ENCODE measurements around the gene WNT5B. TPM values are rescaled to one million over a fixed set of nuclear protein-coding genes. Genes with fewer than 3 reads are reported as not detected.

The WNT5B gene
- total RNA-seq, 3 donors from 2014 or later (not counting 1 experiment from before 2014, with no cell fraction given): not detected

GRCh38 chr12:1592444-1593173 lies 36.4 kb upstream of the WNT5B start:
- peaks cover 3% of the 10 kb centered on the region for H3K36me3 ChIP-seq (ENCODE audit: control insufficient read depth, insufficient read depth, low read length)
- 55% methylated on average over 27 of the region's 27 CpGs for WGBS (ENCODE audit: insufficient coverage)
- no peaks in the 10 kb centered on the region for H3K27me3 Mint-ChIP-seq (ENCODE audit: low read depth in 2 of 2)

GRCh38 chr12:1593174-1594005 lies 35.6 kb upstream of the WNT5B start:
- H3K4me1 Mint-ChIP-seq: peaks cover 56 to 60% of the 10 kb centered on the region in 2 donors
- peak; percentile 44 to 75 for DNase-seq
- H3K27me3 Mint-ChIP-seq (ENCODE audit: low read depth in 2 of 2): no peaks in the 10 kb centered on the region
- Histone ChIP-seq H3K9me3 (ENCODE audit: control insufficient read depth, insufficient read depth, low read length) (no peaks in the 10 kb centered on the region), H3K4me3 (ENCODE audit: low read length) (peak overlapping the region; percentile 38), H3K27ac (ENCODE audit: low read length) (peak overlapping the region; percentile 66), H3K4me1 (ENCODE audit: control insufficient read depth, insufficient read depth, low read length) (peaks cover 34% of the 10 kb centered on the region), H3K27me3 (ENCODE audit: control insufficient read depth, insufficient read depth, low read length) (no peaks in the 10 kb centered on the region), H3K36me3 (ENCODE audit: control insufficient read depth, insufficient read depth, low read length) (peaks cover 3% of the 10 kb centered on the region)
- WGBS (ENCODE audit: insufficient coverage): 14% methylated on average over 56 of the region's 56 CpGs
- no peaks in the 10 kb centered on the region for H3K36me3 Mint-ChIP-seq
- no peak for TF ChIP-seq CTCF (IDR thresholded peaks at IDR 0.05)
- peak; percentile 6 to 19 (median 19) for ATAC-seq
- H3K27ac Mint-ChIP-seq: peak overlapping the region; percentile 76 to 98
- intact Hi-C loops (cut with micrococcal nuclease): loop anchor here (5.0 kb wide), 2 partner anchors 601 to 841 kb away; partner anchors contain the start of genes ERC1 and WNK1
- H3K4me3 Mint-ChIP-seq: peak overlapping the region; percentile 92
- no peaks in the 10 kb centered on the region for H3K9me3 Mint-ChIP-seq

More at GRCh38 chr12:1592444-1593173, 36.4 kb upstream of the WNT5B start:
- no peak for ATAC-seq
- Mint-ChIP-seq H3K27ac (peak overlapping the region; percentile 76 to 98), H3K4me1 (peaks cover 63 to 68% of the 10 kb centered on the region in 2 donors), H3K4me3 (peak overlapping the region; percentile 92), H3K36me3 (no peaks in the 10 kb centered on the region), H3K9me3 (no peaks in the 10 kb centered on the region)
- no peaks in the 10 kb centered on the region for H3K9me3 ChIP-seq (ENCODE audit: control insufficient read depth, insufficient read depth, low read length)
- peak overlapping the region; percentile 8 for H3K27ac ChIP-seq (ENCODE audit: low read length)
- H3K4me3 ChIP-seq (ENCODE audit: low read length): peak overlapping the region; percentile 38
- intact Hi-C loops (cut with micrococcal nuclease): loop anchor here (5.0 kb wide), 2 partner anchors 600 to 840 kb away; partner anchors contain the start of genes ERC1 and WNK1
- peak; percentile 27 to 78 for DNase-seq
- H3K4me1 ChIP-seq (ENCODE audit: control insufficient read depth, insufficient read depth, low read length): peaks cover 34% of the 10 kb centered on the region
- TF ChIP-seq CTCF (IDR thresholded peaks at IDR 0.05): no peak
- H3K27me3 ChIP-seq (ENCODE audit: control insufficient read depth, insufficient read depth, low read length): no peaks in the 10 kb centered on the region

GRCh38 chr12:1594006-1594260 lies 35.1 kb upstream of the WNT5B start:
- H3K27ac ChIP-seq (ENCODE audit: low read length): peak overlapping the region; percentile 66
- H3K4me1 ChIP-seq (ENCODE audit: control insufficient read depth, insufficient read depth, low read length): peaks cover 34% of the 10 kb centered on the region
- H3K36me3 Mint-ChIP-seq: no peaks in the 10 kb centered on the region
- intact Hi-C loops (cut with micrococcal nuclease): loop anchor here (5.0 kb wide), 2 partner anchors 602 to 842 kb away; partner anchors contain the start of genes ERC1 and WNK1
- H3K27me3 Mint-ChIP-seq (ENCODE audit: low read depth in 2 of 2): no peaks in the 10 kb centered on the region
- DNase-seq: no peak
- peak overlapping the region; percentile 38 for H3K4me3 ChIP-seq (ENCODE audit: low read length)
- peak overlapping the region; percentile 92 for H3K4me3 Mint-ChIP-seq
- no peaks in the 10 kb centered on the region for H3K9me3 Mint-ChIP-seq
- no peak for TF ChIP-seq CTCF (IDR thresholded peaks at IDR 0.05)
- no peaks in the 10 kb centered on the region for H3K27me3 ChIP-seq (ENCODE audit: control insufficient read depth, insufficient read depth, low read length)
- peaks cover 50 to 58% of the 10 kb centered on the region in 2 donors for H3K4me1 Mint-ChIP-seq
- peak overlapping the region in 1 of 2 donors; percentile 98 for H3K27ac Mint-ChIP-seq
- no peaks in the 10 kb centered on the region for H3K9me3 ChIP-seq (ENCODE audit: control insufficient read depth, insufficient read depth, low read length)
- WGBS (ENCODE audit: insufficient coverage): under 1% methylated on average over 34 of the region's 34 CpGs
- ATAC-seq: no peak
- H3K36me3 ChIP-seq (ENCODE audit: control insufficient read depth, insufficient read depth, low read length): peaks cover 3% of the 10 kb centered on the region
